ENCODE data around the gene KAT5.
"Not testable (repeated sequence)": the region's sequence is repeated elsewhere in the genome, so short reads cannot be mapped to it uniquely, and the experiment has no call there.

The KAT5 gene

GRCh38 chr11:65745049-65745448 lies 33.0 kb downstream of the KAT5 start:
- no peak for DNase-seq

- not testable (repeated sequence) for DNase-seq
These were observed 50.1 kb downstream of the KAT5 start for GRCh38 chr11:65762169-65762568.

- not testable (repeated sequence) for DNase-seq
These were observed 50.8 kb downstream of the KAT5 start for GRCh38 chr11:65762816-65763215.

- DNase-seq: no peak
These were observed 52.4 kb downstream of the KAT5 start for GRCh38 chr11:65764434-65764833.

GRCh38 chr11:65766535-65766934 lies 54.5 kb downstream of the KAT5 start:
- DNase-seq: no peak

- no peak for DNase-seq
These were observed 55.4 kb downstream of the KAT5 start for GRCh38 chr11:65767406-65767805.

- DNase-seq: not testable (repeated sequence)
These were observed 55.8 kb downstream of the KAT5 start for GRCh38 chr11:65767806-65768205.

Data from DMS 273 treated with DMSO at 0.1 percent for 48 hours (cell line).